Cortex of kidney (tissue), 1 donor: ENCODE measurements around the gene WDFY1.
"Not testable (repeated sequence)": the region's sequence is repeated elsewhere in the genome, so short reads cannot be mapped to it uniquely, and the experiment has no call there.

Experiments used
- DNase-seq: peaks from one replicate; lab custom pipeline; 2025; lab: John Stamatoyannopoulos, UW

The WDFY1 gene

DNA sequence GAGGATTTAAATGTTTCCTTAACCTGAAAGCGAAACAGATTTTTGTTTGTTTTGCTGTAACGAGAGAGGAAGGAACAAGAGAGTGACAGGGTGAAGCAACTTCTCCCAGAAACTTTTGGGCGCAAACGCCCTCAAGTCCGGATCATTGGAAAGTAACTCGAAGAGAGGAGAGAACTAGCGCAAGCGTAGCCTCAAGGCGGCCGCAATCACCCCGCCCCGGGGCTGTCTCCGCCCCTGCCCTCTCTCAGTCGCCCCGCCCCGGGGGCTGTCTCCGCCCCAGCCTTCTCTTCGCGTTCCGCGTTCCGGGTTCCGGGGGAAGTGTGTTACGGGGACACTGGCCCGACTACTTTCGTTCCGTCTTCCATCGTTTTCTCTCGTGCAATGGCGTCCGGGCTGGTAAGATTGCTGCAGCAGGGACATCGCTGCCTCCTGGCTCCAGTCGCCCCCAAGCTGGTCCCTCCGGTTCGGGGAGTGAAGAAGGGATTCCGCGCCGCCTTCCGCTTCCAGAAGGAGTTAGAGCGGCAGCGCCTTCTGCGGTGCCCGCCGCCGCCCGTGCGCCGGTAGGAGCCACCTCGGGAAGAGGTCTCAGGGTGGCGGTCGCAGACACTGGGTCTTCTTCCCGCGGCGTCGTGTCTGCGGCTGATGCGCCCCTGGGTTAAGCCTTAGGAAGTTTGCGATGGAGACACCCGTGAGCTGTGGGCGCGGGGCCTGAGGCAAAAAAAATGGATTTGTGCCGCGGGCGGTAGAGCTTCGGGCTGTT lies 12.1 kb upstream of the WDFY1 start, which contains the start of gene MRPL44:
Gene MRPL44 (plus strand): TSS at position 372 of the 760 bp plus-strand sequence. CDS start 10 bp downstream, at position 382.
- DNase-seq: peak; percentile 61

DNA sequence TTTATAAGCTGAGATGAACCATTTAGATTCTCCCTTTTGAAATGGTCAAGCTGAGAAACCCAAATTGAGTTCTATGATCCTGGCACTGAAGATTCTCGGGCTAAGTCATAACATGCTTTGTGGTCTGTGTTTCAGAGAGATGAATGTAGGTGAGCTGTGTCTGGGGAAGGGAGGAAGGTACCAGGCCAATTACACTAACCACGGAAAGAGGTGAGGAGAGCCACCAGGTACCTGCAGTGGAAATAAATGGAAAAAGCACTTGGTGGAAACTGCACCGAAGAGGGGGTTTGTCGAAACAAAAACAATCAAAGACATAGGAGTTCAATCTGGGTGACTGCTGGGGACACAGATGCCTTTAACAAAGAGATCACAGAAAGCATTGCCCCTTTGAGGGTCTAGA lies 11.2 kb upstream of the WDFY1 start:
- no peak for DNase-seq

- no peak for DNase-seq
These were observed 9.3 kb upstream of the WDFY1 start for GRCh38 chr2:223954401-223954800.

GRCh38 chr2:223952280-223952968 lies 7.3 kb upstream of the WDFY1 start:
- no peak for DNase-seq

DNA sequence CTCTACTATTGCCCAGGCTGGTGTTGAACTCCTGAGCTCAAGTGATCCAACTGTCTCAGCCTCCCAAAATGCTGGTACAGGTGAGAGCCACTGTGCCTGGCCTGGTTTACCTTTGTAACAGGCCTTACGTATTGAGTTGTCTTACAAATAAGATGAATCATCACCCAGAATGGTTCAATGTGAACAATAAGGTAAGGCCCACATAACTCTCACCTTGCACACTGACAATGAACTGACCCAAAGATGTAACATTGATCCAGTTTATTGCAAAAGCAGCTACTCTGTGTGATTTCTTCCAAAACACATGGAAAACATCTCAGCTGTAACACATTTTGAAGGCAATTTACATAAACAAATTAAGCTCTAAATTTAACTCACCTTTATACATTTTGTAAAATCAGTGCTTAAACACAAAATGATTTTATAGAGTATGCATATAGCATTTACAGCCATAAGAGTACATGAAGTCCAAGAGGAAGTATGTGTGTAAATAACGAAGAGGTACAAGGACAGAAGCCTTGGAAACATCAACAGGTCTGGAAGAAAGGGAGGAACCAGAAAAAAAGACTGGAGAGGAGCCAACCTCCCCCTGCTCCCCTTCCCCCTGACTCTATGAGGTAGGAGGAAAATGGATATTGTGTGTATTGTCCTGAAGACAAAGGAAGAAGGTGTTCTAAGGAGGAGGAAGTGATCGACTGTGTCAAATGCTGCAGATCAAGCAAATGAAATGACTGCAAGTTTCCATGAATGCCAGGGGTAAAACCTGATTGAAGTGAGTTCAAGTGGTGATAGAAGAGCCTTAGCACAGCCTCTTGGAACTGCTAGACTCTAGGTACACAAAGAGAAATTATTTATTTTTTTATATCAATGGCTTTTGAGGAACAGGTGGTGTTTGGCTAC lies 5.6 kb upstream of the WDFY1 start:
- no peak for DNase-seq

DNA sequence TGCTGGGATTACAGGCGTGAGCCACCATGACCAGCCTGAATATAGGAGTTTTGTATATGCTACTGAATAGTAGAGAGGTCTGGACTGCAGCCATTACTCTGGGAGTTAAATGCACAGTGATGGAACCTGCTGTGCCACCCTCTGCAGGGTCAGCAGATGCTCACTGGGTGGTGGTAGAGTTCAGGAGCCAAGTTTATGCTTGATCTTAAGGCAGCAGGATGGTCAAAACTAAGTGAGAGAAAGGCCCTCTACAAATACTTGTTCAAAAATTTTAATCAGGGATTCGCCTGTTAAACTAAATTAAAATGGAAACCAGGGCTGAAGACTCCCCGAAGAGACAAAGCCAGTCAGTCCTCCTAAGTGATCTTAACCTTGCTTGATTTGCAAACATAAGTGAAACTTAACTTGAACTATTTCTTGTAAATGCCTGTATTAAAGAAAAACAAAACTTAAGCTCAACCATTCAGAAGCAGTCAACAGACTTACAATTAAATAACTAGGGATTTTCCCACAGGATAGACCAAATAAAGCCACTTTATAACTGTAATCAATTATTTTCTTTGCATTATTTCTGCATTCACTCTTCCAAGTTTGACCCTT lies 4.2 kb upstream of the WDFY1 start:
- no peak for DNase-seq

DNA sequence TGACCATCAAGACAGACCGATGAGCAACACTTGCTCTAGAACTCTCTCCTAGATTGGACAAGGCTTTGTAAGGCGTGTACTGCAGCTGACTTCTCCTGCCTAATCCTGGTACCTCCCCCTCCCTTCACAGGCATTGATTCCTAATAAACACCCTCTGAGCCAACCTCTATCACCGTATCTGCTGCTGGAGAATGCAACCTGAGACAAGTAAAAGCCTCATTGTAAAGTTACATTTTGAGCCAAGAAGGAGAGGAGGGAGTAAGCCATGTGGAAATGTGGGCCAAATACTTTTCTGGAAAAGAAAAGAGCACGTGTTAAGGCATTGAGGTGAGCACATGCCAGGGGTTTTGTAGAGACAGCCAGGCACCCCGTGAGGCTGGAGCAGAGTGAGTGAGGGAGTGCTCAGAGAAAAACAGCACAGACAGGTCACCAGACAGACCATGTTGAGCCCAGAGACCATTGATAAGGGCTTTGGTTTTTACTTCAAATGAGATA lies 2.6 kb upstream of the WDFY1 start:
- no peak for DNase-seq

GRCh38 chr2:223945755-223946154 lies 620 bp upstream of the WDFY1 start:
- DNase-seq: no peak

DNA sequence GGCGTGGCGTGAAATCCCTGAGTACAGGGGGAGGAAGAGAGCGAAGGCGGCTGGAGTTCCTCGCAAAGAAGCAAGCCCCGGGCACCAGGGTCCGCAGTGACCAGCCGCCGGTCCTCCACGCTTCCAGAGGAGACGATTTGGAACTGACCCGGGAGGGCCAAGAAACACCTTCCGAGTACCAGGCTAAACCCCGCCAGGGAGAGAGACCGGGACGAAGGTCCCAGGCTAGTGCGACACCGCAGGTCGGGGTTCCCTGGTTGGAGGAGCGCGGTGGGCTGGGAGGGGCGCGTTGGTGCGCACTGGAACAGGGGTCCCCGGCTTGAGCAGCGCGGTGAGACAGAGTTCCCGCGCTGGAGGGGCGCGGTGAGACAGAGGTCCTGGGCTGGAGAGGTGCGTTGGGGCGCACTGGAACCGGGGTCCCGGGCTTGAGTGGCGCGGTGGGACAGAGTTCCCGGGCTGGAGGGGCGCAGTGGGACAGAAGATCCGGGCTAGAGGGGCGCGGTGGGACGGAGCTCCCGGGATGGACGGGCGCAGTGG lies 901 bp downstream of the WDFY1 start:
- DNase-seq: no peak

GRCh38 chr2:223943561-223944008 lies 1.6 kb downstream of the WDFY1 start:
- DNase-seq: no peak

- DNase-seq: no peak
These were observed 2.0 kb downstream of the WDFY1 start for GRCh38 chr2:223943135-223943534.

- no peak for DNase-seq
These were observed 3.4 kb downstream of the WDFY1 start for GRCh38 chr2:223941579-223942277.

- not testable (repeated sequence) for DNase-seq
These were observed 5.7 kb downstream of the WDFY1 start for GRCh38 chr2:223939438-223939837.

DNA sequence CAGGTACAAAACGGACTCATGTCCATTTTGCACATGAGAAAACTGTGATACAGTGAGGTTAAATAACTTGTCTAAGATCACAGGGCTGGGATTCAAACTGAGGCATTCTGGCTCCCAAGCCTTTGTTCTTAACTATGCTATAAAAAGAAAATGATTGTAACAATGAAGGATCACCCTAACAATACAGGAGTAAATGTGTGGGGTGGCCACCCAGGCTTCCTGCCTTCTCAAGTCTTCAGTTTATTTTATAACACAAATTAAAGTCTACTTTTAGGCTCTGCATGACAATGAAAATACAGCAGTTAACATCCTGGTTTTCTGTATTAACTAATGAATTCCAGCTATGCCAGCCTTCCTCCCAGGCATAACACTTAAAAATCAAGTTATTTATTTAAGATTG lies 7.6 kb downstream of the WDFY1 start:
- DNase-seq: no peak

DNA sequence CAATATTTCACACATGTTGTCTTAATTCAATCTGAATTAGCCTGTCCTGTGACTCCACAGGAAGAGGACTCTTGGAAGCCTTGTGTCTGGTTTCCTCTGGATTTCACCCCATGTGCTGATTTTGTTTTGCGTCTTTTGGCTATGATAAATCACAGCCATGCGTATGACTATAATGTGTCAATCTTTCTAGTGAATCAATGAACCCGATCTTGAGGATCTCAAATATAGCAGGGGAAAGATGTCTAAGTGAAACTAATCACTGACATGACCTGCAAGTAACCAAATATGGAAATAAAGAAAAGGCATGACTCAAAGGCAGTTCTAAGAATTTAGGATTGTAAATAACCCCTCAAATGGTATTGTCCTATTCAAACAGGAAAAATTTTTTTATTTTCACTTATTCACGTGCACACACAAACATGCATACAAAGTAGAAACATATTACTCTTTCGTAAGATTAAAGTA lies 8.2 kb downstream of the WDFY1 start:
- DNase-seq: no peak

- no peak for DNase-seq
These were observed 9.5 kb downstream of the WDFY1 start for GRCh38 chr2:223935459-223936125.

DNA sequence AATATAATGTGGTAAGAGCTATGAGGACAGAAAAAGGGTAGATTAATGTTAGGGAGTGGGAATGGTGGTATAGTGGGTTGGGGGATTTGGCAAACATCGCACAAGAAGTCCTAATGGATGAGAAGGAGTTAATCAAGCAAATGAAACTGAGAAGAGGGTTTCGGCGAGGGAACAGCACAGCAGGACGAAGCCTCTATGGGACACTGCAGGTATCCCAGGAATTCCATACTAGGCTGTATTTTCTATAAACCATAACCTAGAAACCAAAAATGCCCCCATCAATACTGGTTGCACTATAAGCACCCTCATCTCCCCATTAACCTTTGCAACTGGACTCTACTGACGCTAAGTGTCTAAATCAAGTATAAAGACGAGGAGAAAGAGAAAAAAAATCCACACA lies 10.3 kb downstream of the WDFY1 start:
- no peak for DNase-seq

DNA sequence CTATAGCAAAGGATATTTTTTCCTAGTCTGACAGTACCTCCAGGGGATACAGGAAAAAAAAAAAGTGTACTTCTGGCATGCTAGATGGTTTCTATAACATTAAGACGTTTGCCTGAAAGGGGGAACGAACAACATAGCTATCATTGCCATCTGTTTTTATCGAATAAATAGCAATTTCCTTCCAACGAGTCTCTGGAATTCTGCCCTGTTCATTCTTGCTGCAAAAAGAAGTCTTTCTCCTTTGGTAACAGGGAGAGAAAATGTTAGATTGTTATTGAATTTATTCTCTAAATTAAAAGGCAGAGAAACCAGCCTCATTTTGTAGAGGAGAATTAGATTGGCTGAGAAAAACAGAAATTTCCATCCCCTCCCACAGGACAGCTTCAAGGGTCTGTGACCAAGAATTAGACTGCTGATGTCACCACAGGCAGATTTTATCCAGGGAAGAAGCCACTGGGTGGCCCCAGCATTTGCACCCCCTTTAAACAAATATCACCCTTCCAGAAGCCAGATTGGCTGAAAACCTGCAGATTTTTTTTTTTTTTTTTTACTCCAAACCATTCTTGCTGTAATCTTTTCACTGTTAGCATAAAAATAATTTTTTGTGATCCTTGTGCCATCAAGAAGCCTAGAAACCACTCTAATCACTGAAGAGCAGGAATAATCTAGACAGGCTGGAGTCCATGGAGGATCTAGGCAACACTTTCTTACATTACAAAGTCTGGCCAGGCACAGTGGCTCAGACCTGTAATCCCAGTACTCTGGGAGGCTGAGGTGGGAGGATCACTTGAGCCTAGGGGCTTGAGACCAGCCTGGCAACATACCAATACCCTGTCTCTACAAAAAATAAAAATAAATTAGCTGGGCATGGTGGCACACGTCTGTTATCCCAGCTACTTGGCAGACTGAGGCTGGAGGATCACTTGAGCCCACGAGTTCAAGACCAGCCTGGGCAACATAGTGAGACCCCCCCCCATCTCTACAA lies 12.0 kb downstream of the WDFY1 start:
- DNase-seq: no peak
